GM19372 (cell line): ENCODE measurements around the gene RGS5.
A peak's percentile ranks its signal among the peaks of the same experiment; 100 is the strongest.

Experiments used
- ATAC-seq: cut with Tn5 transposase; IDR thresholded peaks from one replicate; pipeline ENCODE4 v1.9.1; 2021; ENCODE audit warnings: mild to moderate bottlenecking, low read depth, moderate library complexity; ENCODE audit not compliant: unreplicated experiment

RGS5 gene

DNA sequence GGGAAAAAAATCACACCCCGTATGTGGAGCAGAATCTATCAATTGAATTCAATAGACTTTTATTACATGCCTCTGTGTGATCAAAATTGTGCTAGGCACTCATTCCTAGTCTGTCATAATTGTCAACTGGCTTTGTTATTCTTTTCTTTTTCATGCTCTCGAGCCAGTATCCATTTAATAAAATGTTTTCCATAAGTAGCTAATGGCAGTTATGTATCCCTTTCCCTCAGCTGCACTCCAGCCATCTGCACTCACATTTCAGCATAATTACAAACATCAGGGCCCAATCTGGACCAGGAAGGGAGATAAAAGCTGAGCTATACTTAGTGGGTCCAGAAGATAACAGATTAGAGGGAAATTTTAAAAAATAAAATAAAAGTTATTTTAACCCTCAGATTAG, 15.9 kb downstream of the RGS5 start:
- no peak for ATAC-seq

DNA sequence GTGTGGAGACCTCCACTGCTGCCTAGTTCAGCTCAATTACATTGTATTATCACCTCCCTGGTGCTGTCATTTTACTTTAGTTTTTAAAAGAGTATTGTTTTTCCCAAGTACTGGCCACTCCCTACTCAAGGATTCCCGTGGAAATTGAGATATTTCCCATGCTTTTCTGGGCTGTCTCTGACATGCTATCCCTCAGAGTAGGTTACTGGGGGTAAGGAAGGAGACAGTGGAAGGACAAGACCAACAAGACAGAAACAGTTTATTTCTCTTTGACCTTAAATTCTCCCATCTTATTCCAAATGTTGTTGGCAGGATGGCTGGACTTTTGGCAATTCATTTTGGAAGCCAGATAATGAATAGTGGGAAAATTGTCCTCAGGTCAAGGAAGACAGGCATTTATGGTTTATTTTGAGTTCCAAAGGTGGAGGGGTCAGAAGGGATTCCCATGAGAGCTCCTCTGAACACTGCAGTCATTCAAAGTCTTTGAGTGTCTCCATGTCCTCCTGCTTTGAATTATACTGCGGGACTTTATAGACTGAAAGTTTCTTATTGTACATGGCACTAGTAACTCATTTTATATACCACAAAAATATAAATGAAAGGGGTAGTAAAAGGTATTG, 20.3 kb downstream of the RGS5 start:
- no peak for ATAC-seq

DNA sequence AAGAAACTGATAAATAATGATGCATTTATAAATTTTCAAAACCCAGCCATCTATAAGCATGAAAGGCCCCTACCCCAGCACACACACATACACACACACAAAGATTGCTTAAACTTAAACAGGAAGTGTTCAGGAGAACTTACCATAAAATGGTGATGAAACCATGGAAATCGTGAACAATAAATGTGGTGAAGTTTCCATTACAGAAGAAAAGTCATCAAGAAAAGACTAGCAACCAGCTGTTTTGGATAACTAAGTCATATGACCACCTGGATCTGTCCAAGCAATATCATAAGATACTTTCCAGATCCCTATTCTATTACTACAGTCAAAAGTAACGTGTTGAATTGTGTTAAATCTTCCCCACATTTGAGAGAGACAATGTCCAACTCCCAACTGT, 24.1 kb downstream of the RGS5 start:
- ATAC-seq: no peak

DNA sequence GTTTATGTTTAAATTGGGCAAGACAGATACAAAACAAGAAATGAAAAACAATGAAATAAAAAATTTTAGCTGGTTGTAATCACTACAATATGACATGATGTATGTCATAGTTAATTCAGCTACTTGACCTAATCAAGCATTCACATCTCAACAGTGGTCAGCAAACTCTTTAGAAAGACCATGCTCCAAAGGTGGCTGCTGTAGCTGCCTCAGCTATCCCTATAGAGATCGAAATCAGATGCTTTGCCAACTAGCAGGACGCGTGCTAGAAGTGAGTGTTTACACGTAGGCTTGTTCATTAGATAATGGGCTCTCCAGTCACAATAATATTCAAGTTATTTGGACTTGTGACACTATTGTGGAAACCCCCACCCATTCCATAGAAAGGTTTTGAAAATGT, 25.9 kb downstream of the RGS5 start:
- no peak for ATAC-seq

DNA sequence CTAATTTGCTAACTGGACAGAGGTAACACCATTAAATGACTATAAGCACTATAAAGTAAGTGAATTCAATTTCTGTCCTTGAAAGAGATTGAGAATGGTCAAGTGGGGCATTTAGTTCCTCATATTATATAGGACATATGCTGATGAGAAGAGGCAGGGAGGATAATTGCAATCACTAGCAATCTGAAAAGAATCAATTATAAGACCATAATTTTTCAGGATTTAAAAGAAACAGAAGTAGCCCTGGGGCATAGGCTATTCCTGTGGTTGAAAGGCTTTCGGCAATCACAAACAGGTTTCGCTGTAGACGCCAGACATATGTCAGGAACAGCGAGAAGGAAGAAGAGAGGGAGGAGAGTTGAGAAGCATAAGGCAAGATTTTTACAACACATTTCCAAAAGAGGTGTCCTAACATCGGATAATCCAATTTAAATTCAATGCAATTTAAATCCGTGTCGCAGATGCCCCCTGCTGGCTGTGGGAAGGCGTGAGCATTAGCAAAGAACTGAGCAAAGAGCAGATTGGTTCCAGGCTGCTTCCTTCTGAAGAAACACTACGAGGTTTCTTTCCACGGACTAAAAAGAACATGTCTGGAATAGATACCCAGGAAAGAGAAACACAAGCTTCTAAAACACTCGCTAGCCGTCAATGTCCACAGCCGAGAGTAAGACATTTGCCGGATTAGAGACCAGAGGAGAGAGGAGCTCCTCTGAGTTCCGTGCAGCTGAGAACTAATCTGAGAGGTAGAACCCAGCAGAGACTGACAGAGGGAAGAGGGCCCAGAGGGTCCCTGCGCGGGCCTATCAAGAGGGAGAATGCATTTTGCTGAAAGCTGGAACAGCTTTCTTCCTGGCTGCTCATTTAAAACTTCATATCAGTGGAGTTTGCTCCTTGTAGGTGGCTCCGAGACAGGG, 27.9 kb downstream of the RGS5 start:
- ATAC-seq: peak; percentile 69

DNA sequence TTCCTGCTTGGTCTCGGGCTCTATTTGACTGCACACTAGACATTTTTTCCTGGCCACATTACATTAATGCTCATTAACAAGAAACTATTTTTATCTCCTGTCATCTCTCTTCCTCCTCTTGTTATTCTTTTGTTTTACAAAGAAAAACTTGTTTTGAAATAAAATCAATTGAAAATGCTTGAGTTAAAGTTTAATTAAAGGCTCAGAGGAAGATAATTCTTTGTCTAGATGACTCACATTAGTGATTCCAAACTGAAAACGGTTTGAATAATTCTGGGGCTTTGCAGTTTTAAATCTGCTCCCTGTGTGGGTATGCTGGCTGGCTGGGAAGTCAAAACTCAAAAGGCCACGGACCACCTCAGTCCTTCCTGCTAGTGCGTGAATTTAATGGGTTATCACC, 29.6 kb downstream of the RGS5 start:
- ATAC-seq: no peak

DNA sequence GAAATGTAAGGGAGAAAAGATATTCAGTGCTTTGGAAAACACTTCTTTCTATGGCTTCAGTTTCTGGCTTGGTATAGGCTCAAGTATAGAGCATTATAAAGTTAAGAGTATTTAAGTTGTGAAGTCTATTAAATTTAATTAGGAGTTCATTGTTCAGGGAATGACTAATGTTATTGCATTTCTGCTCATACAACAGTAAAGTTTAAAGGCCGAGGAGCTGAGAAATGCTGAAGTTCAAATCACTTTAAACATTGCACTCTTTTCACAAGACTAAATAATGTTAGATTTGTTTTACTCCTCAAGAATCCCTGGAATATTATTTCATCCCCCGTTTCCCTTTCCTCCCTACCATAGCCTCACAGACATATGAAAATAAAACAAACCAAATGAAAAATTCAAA, 30.1 kb downstream of the RGS5 start:
- no peak for ATAC-seq

DNA sequence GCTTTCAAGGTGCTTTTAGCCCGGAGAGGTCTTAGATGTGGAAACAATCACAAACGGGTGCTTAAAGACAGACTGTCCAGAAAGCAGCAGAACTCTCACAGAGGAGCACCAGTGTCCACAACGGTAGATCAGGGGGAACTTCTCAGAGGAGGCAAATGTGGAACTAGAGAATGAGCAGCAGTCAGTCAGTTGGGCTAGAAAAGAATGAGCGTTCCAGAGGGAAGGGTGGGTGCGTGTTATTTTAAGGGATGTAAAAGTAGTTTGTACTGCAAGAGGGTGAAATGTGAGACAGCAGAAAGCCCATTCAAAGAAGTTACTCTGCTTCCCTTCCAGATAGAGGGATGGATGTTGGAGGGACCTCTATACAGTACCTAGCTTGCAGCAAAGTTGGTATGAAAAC, 30.9 kb downstream of the RGS5 start:
- no peak for ATAC-seq

DNA sequence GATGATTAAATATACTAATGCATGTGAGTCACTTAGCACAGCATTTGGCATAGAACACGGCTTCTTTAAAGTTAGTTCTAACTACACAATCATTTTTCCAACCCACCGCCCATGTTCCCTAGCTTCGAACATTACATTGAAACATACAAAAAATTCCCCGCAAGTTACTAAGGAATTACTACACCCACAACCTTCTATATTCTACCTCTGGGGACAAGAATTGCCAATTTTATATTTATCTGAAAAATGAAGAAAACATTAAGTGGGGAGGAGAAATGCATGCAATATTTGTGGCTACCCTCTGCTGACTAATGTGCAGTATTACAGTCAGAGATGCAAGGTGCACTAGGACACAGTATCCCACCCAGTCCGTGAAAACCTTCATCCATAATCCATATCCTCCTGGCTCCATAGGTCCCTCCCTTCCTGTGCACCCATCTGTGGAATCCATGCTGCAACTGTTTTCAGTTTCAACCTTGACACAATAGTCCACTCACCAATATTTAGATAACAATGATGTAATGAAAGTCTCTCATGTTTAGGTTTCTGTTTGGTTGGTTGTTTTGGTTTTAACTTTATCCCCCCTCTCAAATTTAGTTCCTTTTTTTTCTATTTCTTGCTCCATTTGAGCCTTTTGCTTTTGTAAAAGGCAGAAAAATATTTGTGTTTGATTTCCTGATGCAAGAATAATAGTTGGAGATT, 31.6 kb downstream of the RGS5 start:
- no peak for ATAC-seq

DNA sequence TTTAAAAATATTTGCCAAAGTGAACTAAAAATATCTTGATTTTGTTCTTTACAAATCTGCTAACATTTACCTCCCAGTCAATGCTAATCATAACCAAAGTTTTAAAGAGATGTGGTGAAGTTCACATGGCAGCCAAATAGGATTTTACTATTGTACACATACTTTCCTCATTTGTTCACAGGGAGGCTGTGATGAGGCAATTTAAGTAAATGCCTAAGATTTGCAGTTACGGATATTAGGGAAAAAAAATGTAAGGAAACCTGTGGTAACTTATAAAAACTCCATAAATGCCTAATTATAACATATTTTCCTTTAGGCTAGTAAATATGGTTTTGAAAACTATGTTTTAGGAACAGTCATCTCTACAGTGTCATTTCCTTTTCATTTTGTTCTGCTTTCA, 32.4 kb downstream of the RGS5 start:
- no peak for ATAC-seq

DNA sequence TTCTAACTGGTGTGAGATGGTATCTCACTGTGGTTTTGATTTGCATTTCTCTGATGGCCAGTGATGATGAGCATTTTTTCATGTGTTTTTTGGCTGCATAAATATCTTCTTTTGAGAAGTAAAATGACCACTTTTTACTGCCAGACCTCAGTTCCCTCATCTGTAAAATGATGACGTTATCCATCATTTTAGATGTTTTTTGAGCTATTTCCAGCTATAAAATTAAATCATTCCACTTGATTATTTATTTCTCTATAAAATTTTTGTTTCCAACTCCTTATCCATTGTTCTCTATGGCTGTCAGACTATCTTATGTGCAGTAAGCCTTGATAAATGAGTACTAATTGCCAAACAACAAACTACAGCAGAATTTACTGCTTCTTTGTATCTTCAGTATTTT, 33.2 kb downstream of the RGS5 start:
- ATAC-seq: no peak

DNA sequence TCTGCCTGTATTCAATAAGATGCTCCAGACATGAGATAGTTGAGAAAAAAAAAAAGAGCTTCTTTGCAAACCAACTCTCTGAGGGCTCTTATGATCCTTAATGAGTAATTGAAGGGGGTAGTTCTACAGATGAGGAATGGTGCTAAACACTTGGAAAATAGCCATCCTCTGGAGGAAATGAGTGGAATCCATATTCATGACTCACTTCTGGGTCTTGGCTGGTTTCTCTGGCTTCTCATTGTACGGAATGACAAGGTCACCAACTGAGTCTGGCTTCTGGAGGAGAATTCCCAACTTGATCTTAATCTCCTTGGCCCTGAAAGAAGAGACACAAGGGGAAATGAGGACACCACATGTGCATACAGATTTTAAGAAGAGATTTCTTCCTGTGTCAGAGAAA, 34.7 kb downstream of the RGS5 start:
- ATAC-seq: no peak

DNA sequence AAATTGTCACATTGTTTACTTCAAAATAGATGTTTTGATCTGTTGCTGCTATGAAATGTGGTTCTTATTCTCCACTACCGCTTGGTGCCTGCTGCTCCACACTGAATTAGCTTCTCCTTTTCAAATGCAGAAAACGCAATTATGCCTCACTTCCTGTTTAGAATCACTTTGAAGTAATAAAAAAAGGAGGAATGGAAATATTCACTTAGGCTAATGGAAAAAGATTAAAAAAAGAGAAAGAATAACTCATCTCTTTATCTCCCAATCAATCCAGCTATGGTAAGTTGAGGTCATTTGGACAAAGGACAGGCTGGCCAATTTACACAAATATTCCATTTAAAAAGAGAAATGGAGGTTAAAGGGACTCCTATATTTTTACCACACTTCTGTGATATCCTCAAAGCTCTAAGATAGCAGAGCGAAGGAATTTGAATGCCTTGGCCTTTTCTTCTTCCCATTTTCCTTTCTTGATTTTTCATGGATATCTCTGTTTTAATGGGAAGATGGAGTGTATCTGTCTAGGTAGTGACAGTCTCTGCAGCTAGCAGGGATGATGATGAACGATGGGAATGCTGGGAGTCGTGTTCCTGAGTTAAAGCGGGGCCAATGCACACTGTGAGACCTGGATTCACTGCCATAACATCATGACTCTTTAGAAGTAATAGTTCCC, 35.7 kb downstream of the RGS5 start:
- no peak for ATAC-seq

DNA sequence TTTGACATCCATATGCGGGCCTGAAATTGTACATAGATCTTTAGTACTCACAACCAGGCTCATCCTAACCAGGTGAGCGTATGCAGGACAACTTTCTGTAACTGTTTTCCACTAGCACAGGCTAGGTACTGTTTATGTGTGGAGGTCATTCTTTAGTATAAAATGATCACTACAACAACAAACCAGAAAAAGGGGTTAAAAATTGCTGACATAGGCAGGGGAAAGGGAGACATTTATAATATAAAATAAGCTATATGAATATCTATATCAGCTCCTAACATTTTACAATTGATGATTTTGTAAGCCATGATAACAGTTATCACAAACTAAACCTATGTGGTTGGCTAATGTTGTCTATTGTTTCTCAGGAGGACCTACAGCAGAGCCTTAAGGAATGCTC, 37.6 kb downstream of the RGS5 start:
- ATAC-seq: no peak

DNA sequence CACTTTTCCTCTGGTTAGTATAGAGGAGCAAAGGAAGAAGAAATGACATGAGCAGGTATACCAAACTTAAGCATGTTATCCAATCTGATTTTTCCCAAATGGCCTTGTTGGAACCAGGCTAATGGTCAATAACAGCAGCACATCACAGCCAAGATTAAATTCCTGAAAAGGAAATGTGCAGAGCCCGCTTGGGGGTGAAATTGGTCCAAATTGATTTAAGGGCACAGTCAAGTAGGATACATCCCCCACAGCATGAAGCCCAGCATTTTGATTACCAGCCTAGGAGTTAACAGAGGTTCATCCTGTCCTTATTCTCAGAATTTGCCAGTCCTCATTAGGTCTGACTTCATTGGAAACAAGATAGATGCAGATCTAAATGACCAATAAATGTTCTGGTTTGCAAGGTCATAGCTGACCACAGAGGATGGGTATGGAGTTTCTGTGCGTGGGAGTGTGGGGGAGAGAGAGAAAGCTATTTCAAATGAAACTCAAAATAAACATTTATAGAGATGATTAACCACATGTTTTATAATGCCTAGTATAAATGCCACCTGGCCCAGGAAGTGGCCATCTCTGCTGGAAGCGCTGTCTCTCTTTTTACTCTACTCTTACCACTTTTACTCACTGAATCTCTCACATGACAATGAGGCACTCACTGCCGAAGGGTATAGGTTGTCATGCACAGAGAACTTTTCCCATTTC, 38.7 kb downstream of the RGS5 start:
- no peak for ATAC-seq

DNA sequence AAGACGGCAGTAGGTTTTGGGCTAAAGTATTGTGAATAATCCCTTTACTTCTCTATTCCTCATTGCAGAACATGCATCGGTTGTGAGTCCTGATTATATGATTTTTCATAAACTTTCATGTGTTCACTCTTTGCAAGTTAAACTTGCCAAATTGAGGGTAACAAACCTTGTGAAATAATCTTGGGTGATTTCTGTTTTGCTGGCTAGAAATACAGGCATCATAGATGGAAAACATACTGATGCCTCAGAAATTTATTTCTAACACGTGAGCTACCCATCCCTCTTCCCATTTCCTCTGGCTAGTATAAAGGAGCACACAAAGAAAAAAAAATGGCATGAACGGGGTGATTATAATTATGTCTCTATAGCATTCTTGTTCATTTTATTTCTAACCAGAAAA, 39.6 kb downstream of the RGS5 start:
- no peak for ATAC-seq

DNA sequence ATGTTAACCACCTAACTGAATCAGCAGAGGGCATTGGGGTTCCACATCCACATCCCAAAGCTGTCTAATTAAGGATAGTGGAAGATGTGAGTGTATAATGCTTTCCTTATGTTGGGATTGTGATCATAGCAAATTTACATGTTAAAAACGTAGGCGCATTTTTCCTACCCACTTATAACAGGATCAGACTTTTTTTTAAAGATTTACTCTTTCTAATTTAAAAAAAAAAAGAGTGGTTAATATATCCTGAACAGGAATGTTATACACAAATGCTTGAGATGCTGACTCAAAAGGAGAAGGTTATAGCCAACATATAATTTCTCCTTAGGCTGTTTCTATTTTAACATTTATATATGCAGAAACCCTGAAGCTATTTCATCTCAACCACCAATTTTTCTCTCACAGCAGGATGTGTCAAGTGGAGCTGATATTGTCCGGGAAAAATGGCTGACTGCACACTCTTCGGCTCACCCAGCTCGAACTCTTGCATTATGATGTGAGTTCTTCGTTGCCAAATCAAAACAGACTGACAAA, 40.3 kb downstream of the RGS5 start:
- no peak for ATAC-seq

DNA sequence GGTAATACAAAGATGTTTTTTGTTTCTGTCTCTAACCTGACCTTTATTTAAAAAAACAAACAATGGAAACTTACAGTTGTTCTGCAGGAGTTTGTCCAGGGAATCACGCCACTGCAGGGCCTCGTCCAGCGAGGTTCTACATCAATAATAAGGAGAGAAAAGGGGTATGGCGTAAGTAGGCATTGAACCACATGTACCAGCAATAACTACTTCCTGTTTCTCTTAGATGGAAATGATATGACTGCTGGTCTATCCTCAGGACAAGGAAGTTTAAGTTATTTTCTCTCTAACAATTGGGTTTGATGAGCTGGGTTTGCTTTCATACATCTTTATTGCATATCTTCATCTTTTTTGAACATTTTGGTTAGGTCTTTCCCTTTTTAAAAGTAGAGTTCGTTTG, 40.9 kb downstream of the RGS5 start:
- no peak for ATAC-seq

DNA sequence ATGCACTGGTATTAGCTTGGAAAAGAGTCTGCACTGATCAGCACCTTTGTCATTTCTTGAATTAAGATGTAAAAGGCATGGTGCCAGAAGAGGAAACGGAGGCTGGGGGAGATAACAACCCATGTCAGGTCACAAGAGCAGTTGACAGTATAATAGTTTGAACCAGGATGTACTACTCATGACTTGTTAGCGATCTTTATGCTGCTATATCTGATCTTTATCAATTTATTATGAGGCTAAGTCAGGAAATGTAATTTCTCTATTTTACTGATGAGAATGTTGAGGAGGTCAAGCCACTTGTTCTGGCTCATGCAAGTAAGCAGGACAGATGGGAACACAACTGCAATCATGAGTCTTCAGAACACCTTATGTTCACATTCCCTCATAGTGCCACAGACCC, 41.4 kb downstream of the RGS5 start:
- ATAC-seq: no peak

DNA sequence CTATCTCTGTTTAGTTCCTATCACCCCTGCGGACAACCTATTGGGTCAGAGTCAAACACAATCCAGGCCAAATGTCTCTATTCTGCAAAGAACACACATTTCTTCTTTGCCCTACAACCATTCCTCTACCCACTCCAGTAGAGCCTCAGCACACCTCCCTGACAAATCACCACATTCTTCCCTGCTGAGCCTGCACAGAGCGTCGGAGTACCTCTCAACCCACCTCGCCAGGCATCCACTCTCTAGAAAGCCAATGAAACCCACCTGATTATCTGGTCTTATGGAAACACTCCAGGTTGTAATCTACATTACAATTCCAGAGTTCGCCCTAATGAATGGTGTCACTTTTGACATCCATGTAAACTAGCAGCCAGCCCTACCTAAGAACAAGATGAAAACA, 47.1 kb downstream of the RGS5 start:
- ATAC-seq: no peak
